Panc1 (cell line): ENCODE results near the gene GMEB2. TPM values are rescaled to one million over a fixed set of nuclear protein-coding genes. Genes with fewer than 3 reads are reported as not detected.
A peak's percentile ranks its signal among the peaks of the same experiment; 100 is the strongest.

Experiments
- ATAC-seq: fragments of 200-7000 bp; cut with Tn5 transposase; 2 replicates; pipeline ENCODE4 v1.9.1; 2020; ENCODE audit warnings: mild to moderate bottlenecking, moderate library complexity
- BruUV-seq: library from RNA; stranded (reverse); fragments of 400-500 nt; replicated peaks from 2 replicates; lab custom pipeline; 2021; lab: Mats Ljungman, UMichigan
- CTCF ChIA-PET: fragments of 300-600 bp; sonication (Branson Sonifier 250); formaldehyde crosslinking; loops from one replicate; lab custom pipeline; 2022; ENCODE audit warnings: antibody characterized with exemption; lab: Charles Lee
- POLR2A ChIA-PET: fragments of 300-600 bp; sonication (Branson Sonifier 250); formaldehyde crosslinking; loops from one replicate; lab custom pipeline; 2022; ENCODE audit warnings: antibody characterized with exemption; lab: Charles Lee
- DNase-seq: peaks from one replicate; pipeline ENCODE4 v3.0.0-alpha.2; 2010; ENCODE audit warnings: low read depth, low spot score
- H3K27ac ChIP-seq: 2 replicates; pipeline ENCODE4 v1.5.1; 2011; ENCODE audit warnings: mild to moderate bottlenecking, low read length, inconsistent platforms
- H3K27me3 ChIP-seq: fragments of 200-500 bp; sonication (Bioruptor generic); 2 replicates; pipeline ENCODE4 v1.6.0; 2014; ENCODE audit warnings: low read length, inconsistent platforms; ENCODE audit not compliant: control insufficient read depth, insufficient read depth
- H3K36me3 ChIP-seq: fragments of 200-500 bp; sonication (Bioruptor generic); 2 replicates; pipeline ENCODE4 v1.5.1; 2014; ENCODE audit warnings: inconsistent platforms, mild to moderate bottlenecking, low read length, moderate library complexity; ENCODE audit not compliant: control insufficient read depth, insufficient read depth
- H3K4me1 ChIP-seq: 2 replicates; pipeline ENCODE4 v1.5.1; 2011; ENCODE audit warnings: inconsistent platforms, mild to moderate bottlenecking, low read length, moderate library complexity; ENCODE audit not compliant: control insufficient read depth, insufficient read depth
- H3K4me3 ChIP-seq, 2 experiments: 2 replicates each; pipeline ENCODE4 v1.5.1; 2011 to 2012; ENCODE audit warnings: low read depth in 2 of 2, low read length in 2 of 2, mild to moderate bottlenecking in 2 of 2, inconsistent platforms in 1 of 2, moderate library complexity in 1 of 2
- H3K9me3 ChIP-seq: fragments of 200-500 bp; sonication (Bioruptor generic); 2 replicates; pipeline ENCODE4 v1.5.1; 2014; ENCODE audit warnings: low read depth, mild to moderate bottlenecking, inconsistent platforms, low read length, moderate library complexity; ENCODE audit not compliant: control insufficient read depth, insufficient read depth
- CTCF ChIP-seq: fragments of 450-650 bp; IDR thresholded peaks from 2 replicates; pipeline ENCODE4 v1.5.1; 2017; ENCODE audit warnings: mild to moderate bottlenecking
- POLR2AphosphoS5 ChIP-seq: IDR thresholded peaks from 2 replicates; pipeline ENCODE4 v1.6.1; 2012; ENCODE audit warnings: mild to moderate bottlenecking, low read depth, low read length, moderate library complexity
- SIN3A ChIP-seq: IDR thresholded peaks from 2 replicates; pipeline ENCODE4 v1.6.1; 2012; ENCODE audit warnings: low read depth, mild to moderate bottlenecking, low read length, moderate library complexity, borderline replicate concordance; ENCODE audit not compliant: insufficient read depth
- TCF7L2 ChIP-seq: IDR thresholded peaks from 2 replicates; pipeline ENCODE4 v1.6.1; 2011; ENCODE audit warnings: mild to moderate bottlenecking, low read depth, low read length, inconsistent platforms
- in situ Hi-C: cut with HindIII; loops from 2 replicates; pipeline ENCODE4 v1.10.0; 2016; ENCODE audit warnings: low sequenced_read_pairs, low pct_unique_long_range_greater_than_20kb
- intact Hi-C: fragments of 100-400 bp; cut with micrococcal nuclease; formaldehyde crosslinking; loops from one replicate; pipeline ENCODE4 v1.10.0; 2022; ENCODE audit not compliant: unreplicated experiment
- total RNA-seq: library from RNA; stranded (reverse); gene quantifications from one replicate; pipeline ENCODE4 v1.2.1, GENCODE V29; 2021; ENCODE audit not compliant: unreplicated experiment
- TF ChIP-seq, protein P1 (sequence below), 2 experiments: IDR thresholded peaks; 2 replicates each; pipeline ENCODE4 v1.6.1; 2011 to 2012; ENCODE audit warnings: low read depth in 2 of 2, control low read depth in 1 of 2, low read length in 1 of 2, mild to moderate bottlenecking in 1 of 2, moderate library complexity in 1 of 2; ENCODE audit not compliant: insufficient read depth in 1 of 2

GMEB2 gene
- total RNA-seq, 1 experiment from 2014 or later, result 13.1 TPM

GRCh38 chr20:63655249-63655648, 28.3 kb upstream of the GMEB2 start:
- no peaks in the 10 kb centered on the region for H3K27me3 ChIP-seq
- in situ Hi-C loops, result no loop called here
- no peak for ATAC-seq
- TF ChIP-seq POLR2AphosphoS5 (no peak), TCF7L2 (no peak), CTCF (no peak), SIN3A (no peak)
- TF ChIP-seq, protein P1, sequence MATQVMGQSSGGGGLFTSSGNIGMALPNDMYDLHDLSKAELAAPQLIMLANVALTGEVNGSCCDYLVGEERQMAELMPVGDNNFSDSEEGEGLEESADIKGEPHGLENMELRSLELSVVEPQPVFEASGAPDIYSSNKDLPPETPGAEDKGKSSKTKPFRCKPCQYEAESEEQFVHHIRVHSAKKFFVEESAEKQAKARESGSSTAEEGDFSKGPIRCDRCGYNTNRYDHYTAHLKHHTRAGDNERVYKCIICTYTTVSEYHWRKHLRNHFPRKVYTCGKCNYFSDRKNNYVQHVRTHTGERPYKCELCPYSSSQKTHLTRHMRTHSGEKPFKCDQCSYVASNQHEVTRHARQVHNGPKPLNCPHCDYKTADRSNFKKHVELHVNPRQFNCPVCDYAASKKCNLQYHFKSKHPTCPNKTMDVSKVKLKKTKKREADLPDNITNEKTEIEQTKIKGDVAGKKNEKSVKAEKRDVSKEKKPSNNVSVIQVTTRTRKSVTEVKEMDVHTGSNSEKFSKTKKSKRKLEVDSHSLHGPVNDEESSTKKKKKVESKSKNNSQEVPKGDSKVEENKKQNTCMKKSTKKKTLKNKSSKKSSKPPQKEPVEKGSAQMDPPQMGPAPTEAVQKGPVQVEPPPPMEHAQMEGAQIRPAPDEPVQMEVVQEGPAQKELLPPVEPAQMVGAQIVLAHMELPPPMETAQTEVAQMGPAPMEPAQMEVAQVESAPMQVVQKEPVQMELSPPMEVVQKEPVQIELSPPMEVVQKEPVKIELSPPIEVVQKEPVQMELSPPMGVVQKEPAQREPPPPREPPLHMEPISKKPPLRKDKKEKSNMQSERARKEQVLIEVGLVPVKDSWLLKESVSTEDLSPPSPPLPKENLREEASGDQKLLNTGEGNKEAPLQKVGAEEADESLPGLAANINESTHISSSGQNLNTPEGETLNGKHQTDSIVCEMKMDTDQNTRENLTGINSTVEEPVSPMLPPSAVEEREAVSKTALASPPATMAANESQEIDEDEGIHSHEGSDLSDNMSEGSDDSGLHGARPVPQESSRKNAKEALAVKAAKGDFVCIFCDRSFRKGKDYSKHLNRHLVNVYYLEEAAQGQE (IDR thresholded peaks at IDR 0.05; ENCODE audit: insufficient read depth in 1 of 2, low read depth in 2 of 2, low read length in 1 of 2), result no peak
- H3K9me3 ChIP-seq, result no peaks in the 10 kb centered on the region
- ChIA-PET CTCF (no interaction called here), POLR2A (interaction anchor here (0.6 kb wide), 1 partner anchor 122 kb away, joined by 4 read pairs; no protein-coding TSS in a partner anchor)
- intact Hi-C loops, result no loop called here
- no TSS peak for BruUV-seq
- peaks cover 3% of the 10 kb centered on the region; the same call in 1 of the 2 replicates for H3K36me3 ChIP-seq
- H3K27ac ChIP-seq, result no peak overlapping the region
- H3K4me1 ChIP-seq, result peaks cover 11% of the 10 kb centered on the region
- DNase-seq, result no peak
- H3K4me3 ChIP-seq, result no peak overlapping the region

GRCh38 chr20:63653974-63654668, 27.2 kb upstream of the GMEB2 start:
- no TSS peak for BruUV-seq
- intact Hi-C loops (no loop called here), in situ Hi-C loops (no loop called here)
- DNase-seq (no peak), ATAC-seq (no peak)
- Histone ChIP-seq H3K4me3 (peak overlapping the region; percentile 32 to 61; a peak in 3 of 4 replicates), H3K9me3 (no peaks in the 10 kb centered on the region), H3K36me3 (peaks cover 3% of the 10 kb centered on the region; the same call in 1 of the 2 replicates), H3K27ac (0 out of 2 replicates have a peak overlapping the region, but pooled peaks have one; percentile 17), H3K27me3 (no peaks in the 10 kb centered on the region), H3K4me1 (peaks cover 8% of the 10 kb centered on the region)
- ChIA-PET POLR2A (no interaction called here), CTCF (interaction anchor here (1.1 kb wide), 1 partner anchor 12 kb away, joined by 7 read pairs; no protein-coding TSS in a partner anchor)
- TF ChIP-seq TCF7L2, result no peak
- no peak for TF ChIP-seq SIN3A
- TF ChIP-seq, protein P1 (IDR thresholded peaks at IDR 0.05; ENCODE audit: insufficient read depth in 1 of 2, low read depth in 2 of 2, low read length in 1 of 2), result no peak
- TF ChIP-seq CTCF, result no peak
- no peak for TF ChIP-seq POLR2AphosphoS5
